Stimulated activated naive CD8-positive, alpha-beta T cell treated with anti-CD3 and anti-CD28 coated beads, Interleukin-15, amount 100 ng/mL, for 72 hours (primary cell): ENCODE data around the gene LZTS3.
A peak's percentile ranks its signal among the peaks of the same experiment; 100 is the strongest.
"Not testable (repeated sequence)": the region's sequence is repeated elsewhere in the genome, so short reads cannot be mapped to it uniquely, and the experiment has no call there.

ENCODE experiments used
- ATAC-seq: fragments of 150-1000 bp; cut with Tn5 transposase; 2 replicates; pipeline ENCODE4 v1.10.0; 2021; ENCODE audit warnings: mild to moderate bottlenecking, moderate library complexity
- DNase-seq, 2 donors: peaks; one replicate each; pipeline ENCODE4 v3.0.0; 2021 to 2022
- H3K27ac Mint-ChIP-seq, 2 donors: one replicate each; pipeline ENCODE4 v1.8.0; 2022; ENCODE audit warnings: mild to moderate bottlenecking in 2 of 2, mixed read lengths in 2 of 2, moderate library complexity in 2 of 2
- H3K27me3 Mint-ChIP-seq: one replicate; pipeline ENCODE4 v1.8.0; 2022; ENCODE audit warnings: mixed read lengths
- H3K4me1 Mint-ChIP-seq: one replicate; pipeline ENCODE4 v1.8.0; 2022; ENCODE audit warnings: mild to moderate bottlenecking, mixed read lengths
- H3K4me3 Mint-ChIP-seq, 2 donors: one replicate each; pipeline ENCODE4 v1.8.0; 2022; ENCODE audit warnings: mild to moderate bottlenecking in 2 of 2, mixed read lengths in 2 of 2, moderate library complexity in 1 of 2
- H3K9me3 Mint-ChIP-seq, 2 donors: one replicate each; pipeline ENCODE4 v1.8.0; 2022; ENCODE audit warnings: mixed read lengths in 2 of 2

Gene LZTS3

GRCh38 chr20:3134151-3134550 lies 39.2 kb downstream of the LZTS3 start:
- Mint-ChIP-seq H3K9me3 (no peaks in the 10 kb centered on the region), H3K27me3 (no peaks in the 10 kb centered on the region), H3K27ac (no peak overlapping the region), H3K4me1 (peaks cover 12% of the 10 kb centered on the region), H3K4me3 (no peak overlapping the region)
- no peak for ATAC-seq
- DNase-seq, result no peak

GRCh38 chr20:3133155-3133554 lies 40.2 kb downstream of the LZTS3 start:
- Mint-ChIP-seq H3K4me1 (peaks cover 6% of the 10 kb centered on the region), H3K9me3 (no peaks in the 10 kb centered on the region), H3K27me3 (no peaks in the 10 kb centered on the region), H3K27ac (no peak overlapping the region), H3K4me3 (no peak overlapping the region)
- no peak for ATAC-seq
- DNase-seq, result no peak

- no peaks in the 10 kb centered on the region for H3K27me3 Mint-ChIP-seq
- no peaks in the 10 kb centered on the region for H3K9me3 Mint-ChIP-seq
- no peak overlapping the region for H3K27ac Mint-ChIP-seq
- no peaks in the 10 kb centered on the region for H3K4me1 Mint-ChIP-seq
- DNase-seq (no peak), ATAC-seq (no peak)
- H3K4me3 Mint-ChIP-seq, result no peak overlapping the region
Measured at GRCh38 chr20:3130051-3130600, 43.2 kb downstream of the LZTS3 start.

GRCh38 chr20:3129094-3129493 lies 44.3 kb downstream of the LZTS3 start:
- no peaks in the 10 kb centered on the region for H3K9me3 Mint-ChIP-seq
- H3K27me3 Mint-ChIP-seq, result no peaks in the 10 kb centered on the region
- no peaks in the 10 kb centered on the region for H3K4me1 Mint-ChIP-seq
- no peak for DNase-seq
- H3K27ac Mint-ChIP-seq, result no peak overlapping the region
- no peak overlapping the region for H3K4me3 Mint-ChIP-seq
- no peak for ATAC-seq

GRCh38 chr20:3128275-3128984 lies 44.9 kb downstream of the LZTS3 start:
- H3K27ac Mint-ChIP-seq, result no peak overlapping the region
- peaks cover 2 to 4% of the 10 kb centered on the region in 2 donors for H3K9me3 Mint-ChIP-seq
- DNase-seq (no peak), ATAC-seq (no peak)
- H3K4me3 Mint-ChIP-seq, result no peak overlapping the region
- H3K27me3 Mint-ChIP-seq, result no peaks in the 10 kb centered on the region
- peaks cover 3% of the 10 kb centered on the region for H3K4me1 Mint-ChIP-seq

- ATAC-seq (no peak), DNase-seq (no peak)
- Mint-ChIP-seq H3K27ac (no peak overlapping the region), H3K27me3 (no peaks in the 10 kb centered on the region), H3K9me3 (peaks cover 14 to 23% of the 10 kb centered on the region in 2 donors), H3K4me3 (no peak overlapping the region), H3K4me1 (peaks cover 23% of the 10 kb centered on the region)
Measured at GRCh38 chr20:3126527-3126859, 46.9 kb downstream of the LZTS3 start.

- peaks cover 14 to 23% of the 10 kb centered on the region in 2 donors for H3K9me3 Mint-ChIP-seq
- not testable (repeated sequence) for ATAC-seq, DNase-seq, H3K27me3 Mint-ChIP-seq, H3K4me3 Mint-ChIP-seq, H3K27ac Mint-ChIP-seq
- H3K4me1 Mint-ChIP-seq, result peaks cover 28% of the 10 kb centered on the region
Measured at GRCh38 chr20:3125776-3126526, 47.4 kb downstream of the LZTS3 start.

GRCh38 chr20:3124773-3125560 lies 48.4 kb downstream of the LZTS3 start:
- Mint-ChIP-seq H3K9me3 (peaks cover 14 to 23% of the 10 kb centered on the region in 2 donors), H3K27ac (peak overlapping the region in 1 of 2 donors; percentile 19), H3K4me1 (peaks cover 34% of the 10 kb centered on the region)
- not testable (repeated sequence) for DNase-seq, ATAC-seq, H3K4me3 Mint-ChIP-seq, H3K27me3 Mint-ChIP-seq

GRCh38 chr20:3124163-3124562 lies 49.2 kb downstream of the LZTS3 start:
- Mint-ChIP-seq H3K9me3 (peaks cover 14 to 23% of the 10 kb centered on the region in 2 donors), H3K27ac (peak overlapping the region; percentile 19 to 46), H3K4me1 (peaks cover 34% of the 10 kb centered on the region)
- not testable (repeated sequence) for H3K27me3 Mint-ChIP-seq, H3K4me3 Mint-ChIP-seq, DNase-seq, ATAC-seq

GRCh38 chr20:3123542-3123941 lies 49.8 kb downstream of the LZTS3 start:
- Mint-ChIP-seq H3K4me1 (peaks cover 34% of the 10 kb centered on the region), H3K9me3 (peaks cover 14 to 23% of the 10 kb centered on the region in 2 donors), H3K4me3 (no peak overlapping the region), H3K27ac (peak overlapping the region; percentile 93 to 94), H3K27me3 (no peaks in the 10 kb centered on the region)
- no peak for ATAC-seq
- DNase-seq, result no peak

GRCh38 chr20:3121955-3122610 lies 51.3 kb downstream of the LZTS3 start:
- ATAC-seq, result no peak

GRCh38 chr20:3121271-3121911 lies 52.0 kb downstream of the LZTS3 start:
- DNase-seq (no peak), ATAC-seq (peak; percentile 45)
- Mint-ChIP-seq H3K9me3 (peaks cover 14 to 23% of the 10 kb centered on the region in 2 donors), H3K4me1 (peaks cover 40% of the 10 kb centered on the region), H3K27me3 (no peaks in the 10 kb centered on the region), H3K4me3 (peak overlapping the region; percentile 27 to 44), H3K27ac (peak overlapping the region; percentile 33 to 85)

More at GRCh38 chr20:3121955-3122610, 51.3 kb downstream of the LZTS3 start:
- Mint-ChIP-seq H3K9me3 (peaks cover 14 to 23% of the 10 kb centered on the region in 2 donors), H3K4me3 (peak overlapping the region in 1 of 2 donors; percentile 27), H3K27ac (peak overlapping the region; percentile 93 to 94), H3K27me3 (no peaks in the 10 kb centered on the region), H3K4me1 (peaks cover 36% of the 10 kb centered on the region)
- no peak for DNase-seq

GRCh38 chr20:3119044-3119443 lies 54.3 kb downstream of the LZTS3 start:
- DNase-seq (no peak), ATAC-seq (no peak)
- H3K27me3 Mint-ChIP-seq, result no peaks in the 10 kb centered on the region
- H3K4me3 Mint-ChIP-seq, result no peak overlapping the region
- peaks cover 14 to 23% of the 10 kb centered on the region in 2 donors for H3K9me3 Mint-ChIP-seq
- H3K27ac Mint-ChIP-seq, result peak overlapping the region in 1 of 2 donors; percentile 30
- peaks cover 51% of the 10 kb centered on the region for H3K4me1 Mint-ChIP-seq

GRCh38 chr20:3117839-3118379 lies 55.4 kb downstream of the LZTS3 start:
- not testable (repeated sequence) for H3K4me3 Mint-ChIP-seq, H3K27me3 Mint-ChIP-seq
- peaks cover 7 to 15% of the 10 kb centered on the region in 2 donors for H3K9me3 Mint-ChIP-seq
- H3K4me1 Mint-ChIP-seq, result peaks cover 48% of the 10 kb centered on the region
- H3K27ac Mint-ChIP-seq, result peak overlapping the region; percentile 74 to 76
- peak; percentile 69 for ATAC-seq
- DNase-seq, result peak; percentile 33 to 48
